Esophagus squamous epithelium (tissue), 4 donors: ENCODE measurements around the gene OR1N2.

Experiments
- CTCF ChIP-seq, 6 experiments: fragments of 450-650 bp in 4 of 6; fragments of 200-600 bp in 2 of 6; sonication (generic) in 2 of 6; IDR thresholded peaks; one replicate each; pipeline ENCODE4 v1.5.1; 2016 to 2019; ENCODE audit warnings: antibody characterized with exemption in 6 of 6, mild to moderate bottlenecking in 4 of 6, moderate library complexity in 4 of 6
- POLR2A ChIP-seq, 4 donors: fragments of 450-650 bp; IDR thresholded peaks; one replicate each; pipeline ENCODE4 v1.6.1; 2017; ENCODE audit warnings: antibody characterized with exemption in 4 of 4, mild to moderate bottlenecking in 4 of 4, moderate library complexity in 3 of 4

GRCh38 chr9:122562134-122562760 lies 9.3 kb downstream of the OR1N2 start:
- TF ChIP-seq CTCF (IDR thresholded peaks at IDR 0.05): no peak
- no peak for TF ChIP-seq POLR2A (IDR thresholded peaks at IDR 0.05)
